Activated naive CD8-positive, alpha-beta T cell (primary cell): ENCODE results near the gene POU3F3.

ENCODE experiments used
- H3K27ac Mint-ChIP-seq: one replicate; pipeline ENCODE4 v1.8.0; 2021; ENCODE audit warnings: mixed read lengths
- H3K27me3 Mint-ChIP-seq: one replicate; pipeline ENCODE4 v1.8.0; 2021; ENCODE audit warnings: mixed read lengths
- H3K36me3 Mint-ChIP-seq: one replicate; pipeline ENCODE4 v1.8.0; 2021; ENCODE audit warnings: mixed read lengths
- H3K4me1 Mint-ChIP-seq: one replicate; pipeline ENCODE4 v1.8.0; 2021; ENCODE audit warnings: low read depth, mixed read lengths
- H3K4me3 Mint-ChIP-seq: one replicate; pipeline ENCODE4 v1.8.0; 2021; ENCODE audit warnings: mild to moderate bottlenecking, mixed read lengths
- H3K9me3 Mint-ChIP-seq: one replicate; pipeline ENCODE4 v1.8.0; 2021; ENCODE audit warnings: low read depth, mixed read lengths

The POU3F3 gene

DNA sequence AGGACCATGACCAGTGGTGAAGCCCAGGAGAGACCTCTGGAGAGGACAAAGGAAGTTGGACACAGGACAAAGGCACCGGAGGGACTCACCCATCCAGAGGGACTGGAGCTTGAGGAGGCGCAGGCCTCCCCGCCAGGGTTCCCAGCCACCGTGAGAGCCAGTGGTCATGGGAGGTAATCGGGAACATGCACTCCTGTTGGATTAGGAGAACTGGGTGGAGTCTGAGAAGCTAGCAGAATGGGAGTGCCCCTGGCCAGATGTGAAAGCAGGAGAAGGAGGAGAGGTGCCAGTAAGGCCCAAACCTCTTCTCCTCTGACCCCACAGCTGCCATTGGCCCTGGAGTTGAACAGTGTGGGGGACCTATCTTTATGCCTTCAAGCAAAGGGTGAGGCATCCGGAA, 20.3 kb downstream of the POU3F3 start:
- peaks cover 13% of the 10 kb centered on the region for H3K4me1 Mint-ChIP-seq
- no peaks in the 10 kb centered on the region for H3K9me3 Mint-ChIP-seq
- H3K36me3 Mint-ChIP-seq = no peaks in the 10 kb centered on the region
- no peak overlapping the region for H3K27ac Mint-ChIP-seq
- H3K27me3 Mint-ChIP-seq = peaks cover 45% of the 10 kb centered on the region
- no peak overlapping the region for H3K4me3 Mint-ChIP-seq

DNA sequence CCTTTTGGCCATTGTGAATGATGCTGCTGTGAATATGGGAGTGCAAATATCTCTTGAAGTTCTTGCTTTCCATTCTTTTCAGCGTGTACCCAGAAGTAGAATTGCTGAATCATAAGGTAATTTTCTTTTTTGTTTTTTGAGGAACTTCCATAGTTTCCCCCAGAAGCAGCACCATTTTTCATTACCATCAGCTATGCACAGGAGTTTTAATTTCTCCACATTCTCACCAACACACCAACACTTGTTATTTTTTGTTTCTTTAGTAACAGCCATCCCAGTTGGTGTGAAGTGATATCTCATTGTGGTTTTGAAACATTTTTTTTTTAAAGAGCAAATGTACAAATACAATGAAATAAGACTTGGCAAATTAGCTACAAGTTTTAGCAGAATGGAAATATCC, 21.3 kb downstream of the POU3F3 start:
- Mint-ChIP-seq H3K27ac (no peak overlapping the region), H3K36me3 (no peaks in the 10 kb centered on the region), H3K9me3 (no peaks in the 10 kb centered on the region)

DNA sequence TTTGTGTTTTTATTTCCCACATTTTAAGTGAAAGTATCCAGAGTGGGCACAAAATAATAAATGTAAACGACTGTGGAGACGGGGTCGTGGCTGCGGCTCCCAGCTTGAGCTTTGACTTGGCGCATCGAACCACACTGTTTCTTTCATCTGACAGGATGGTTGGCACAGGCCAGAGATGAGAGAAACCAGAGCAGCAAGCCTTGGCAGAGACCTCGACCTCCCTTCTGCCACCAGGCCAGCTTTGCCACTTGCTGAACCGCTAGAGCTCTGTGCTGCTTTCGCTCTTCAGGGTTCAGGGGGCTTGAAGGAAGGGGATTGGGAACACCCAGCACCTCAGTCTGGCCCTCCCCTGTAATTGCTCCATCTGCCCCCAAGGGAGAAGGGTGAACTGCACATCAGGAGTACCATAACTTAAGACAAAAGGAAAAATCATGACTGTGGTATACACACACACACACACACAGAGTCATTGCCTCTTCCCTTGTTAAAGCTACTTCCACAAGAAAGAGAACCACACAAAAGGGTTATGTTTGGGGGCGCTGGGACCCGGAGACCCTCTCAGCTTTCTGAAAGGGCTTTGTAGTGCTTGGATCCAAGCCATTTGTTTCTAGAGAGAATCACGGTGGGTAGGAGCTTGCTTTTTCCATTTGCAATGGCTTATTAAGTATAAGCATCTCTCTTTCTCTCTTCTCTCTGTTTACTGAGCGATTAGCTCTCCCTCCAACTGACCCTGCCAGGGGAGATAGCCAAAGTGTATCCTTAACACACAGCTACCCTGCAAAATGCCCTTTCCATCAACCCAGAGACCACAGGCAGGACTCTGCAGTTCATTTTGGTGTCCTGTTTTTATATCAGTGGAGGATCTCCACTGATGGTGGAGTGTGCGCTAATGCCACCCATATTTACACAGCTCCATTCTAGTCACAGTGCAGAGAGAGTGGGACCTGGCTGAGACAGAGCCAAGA, 23.0 kb downstream of the POU3F3 start:
- H3K27ac Mint-ChIP-seq = no peak overlapping the region
- H3K27me3 Mint-ChIP-seq = peaks cover 42% of the 10 kb centered on the region
- no peaks in the 10 kb centered on the region for H3K9me3 Mint-ChIP-seq
- H3K4me1 Mint-ChIP-seq = peaks cover 8% of the 10 kb centered on the region
- no peak overlapping the region for H3K4me3 Mint-ChIP-seq
- no peaks in the 10 kb centered on the region for H3K36me3 Mint-ChIP-seq

More for the DNA sequence above, 21.3 kb downstream of the POU3F3 start:
- peaks cover 45% of the 10 kb centered on the region for H3K27me3 Mint-ChIP-seq
- H3K4me3 Mint-ChIP-seq = no peak overlapping the region
- peaks cover 13% of the 10 kb centered on the region for H3K4me1 Mint-ChIP-seq

DNA sequence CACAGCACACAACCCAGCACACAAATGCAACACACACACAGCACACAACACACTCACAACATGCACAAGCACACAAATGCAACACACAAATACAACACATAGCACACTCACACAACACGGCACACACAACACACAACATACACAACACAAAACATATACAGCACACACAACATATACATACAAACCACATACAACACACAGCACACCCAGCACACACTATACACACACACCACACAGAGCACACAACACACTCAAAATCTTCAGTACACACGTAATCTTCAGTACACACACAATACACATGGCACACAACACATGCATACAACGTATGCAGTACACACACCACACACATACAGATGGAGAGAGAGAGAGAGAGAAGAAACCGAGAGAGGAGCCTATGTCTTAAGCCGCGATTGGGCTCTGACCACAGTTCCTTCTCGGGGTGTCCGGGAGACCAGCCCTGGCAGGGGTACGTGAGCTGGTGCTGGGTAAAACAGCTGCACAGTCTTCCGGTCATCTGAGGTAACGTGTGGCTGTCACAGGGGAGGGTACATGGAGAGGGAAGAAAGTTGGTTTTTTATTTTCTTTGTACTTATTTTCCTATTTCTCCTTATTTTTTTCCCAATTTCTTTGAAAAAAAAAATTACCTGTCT, 25.1 kb downstream of the POU3F3 start:
- peaks cover 40% of the 10 kb centered on the region for H3K27me3 Mint-ChIP-seq
- no peak overlapping the region for H3K27ac Mint-ChIP-seq
- no peaks in the 10 kb centered on the region for H3K36me3 Mint-ChIP-seq
- no peaks in the 10 kb centered on the region for H3K4me1 Mint-ChIP-seq
- no peak overlapping the region for H3K4me3 Mint-ChIP-seq
- H3K9me3 Mint-ChIP-seq = no peaks in the 10 kb centered on the region

DNA sequence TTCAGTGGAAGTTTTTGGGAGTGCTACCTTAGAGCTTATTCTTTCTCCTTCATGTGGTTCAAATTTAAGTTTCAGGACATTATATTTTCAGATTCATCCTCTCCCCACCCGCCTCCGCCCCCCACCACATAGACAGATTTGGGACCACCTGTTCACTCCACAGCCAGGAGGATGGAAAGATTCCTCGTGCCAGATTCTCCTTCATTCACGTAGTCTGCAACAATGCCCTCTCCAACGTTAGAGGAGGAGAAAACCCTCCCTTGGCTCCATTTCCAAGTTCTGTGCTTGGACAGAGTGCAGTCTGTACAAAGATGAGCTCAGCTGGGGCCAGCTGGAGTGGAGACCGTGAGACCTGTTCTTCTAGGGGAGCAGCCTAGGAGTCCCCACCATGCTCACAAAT, 26.2 kb downstream of the POU3F3 start:
- Mint-ChIP-seq H3K27ac (no peak overlapping the region), H3K36me3 (no peaks in the 10 kb centered on the region), H3K4me3 (no peak overlapping the region), H3K9me3 (no peaks in the 10 kb centered on the region), H3K27me3 (peaks cover 37% of the 10 kb centered on the region), H3K4me1 (no peaks in the 10 kb centered on the region)

DNA sequence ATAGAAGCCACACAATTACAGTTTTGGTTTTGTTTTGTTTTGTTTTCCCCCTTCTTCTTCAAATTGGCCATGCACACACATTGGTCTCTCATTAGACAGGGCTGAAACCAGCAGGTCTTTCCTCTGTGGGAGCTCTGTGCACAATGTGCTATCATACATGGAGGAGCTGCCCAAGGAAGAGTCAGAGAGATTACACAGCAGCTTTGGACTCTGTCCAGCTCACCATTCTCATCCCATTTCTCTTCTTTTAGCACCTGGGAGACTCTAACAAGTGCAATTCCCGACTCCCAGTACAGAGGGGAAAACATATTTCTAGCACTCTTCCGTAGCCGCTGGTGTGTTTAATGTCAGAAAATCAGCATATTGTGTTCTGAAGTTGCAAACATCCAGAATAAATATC, 29.4 kb downstream of the POU3F3 start:
- H3K4me1 Mint-ChIP-seq = peaks cover 6% of the 10 kb centered on the region

DNA sequence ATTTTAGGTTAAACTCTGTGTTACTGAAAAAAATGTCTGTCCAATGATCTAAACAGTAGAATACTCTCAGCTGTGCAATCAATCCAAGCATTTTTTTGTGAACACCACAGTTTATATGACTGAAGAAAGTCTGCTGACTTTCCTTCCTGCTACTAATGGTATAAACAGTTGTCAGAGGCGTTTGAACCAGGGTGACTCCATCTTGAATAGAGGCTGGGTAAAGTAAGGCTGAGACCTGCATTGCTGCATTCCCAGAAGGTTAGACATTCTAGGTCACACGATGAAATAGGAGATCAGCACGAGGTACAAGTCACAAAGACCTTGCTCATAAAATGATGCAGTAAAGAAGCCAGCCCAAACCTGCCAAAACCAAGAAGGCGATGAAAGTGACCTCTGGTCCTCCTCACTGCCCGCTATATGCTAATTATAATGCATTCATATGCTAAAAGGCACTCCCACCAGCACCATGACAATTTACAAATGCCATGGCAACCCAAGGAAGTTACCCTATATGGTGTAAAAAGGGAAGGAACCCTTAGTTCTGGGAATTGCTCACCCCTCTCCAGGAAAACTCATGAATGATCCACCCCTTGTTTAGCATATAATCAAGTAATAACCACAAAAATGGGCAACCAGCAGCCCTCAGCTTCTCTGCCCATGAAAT, 31.3 kb downstream of the POU3F3 start:
- Mint-ChIP-seq H3K27me3 (peaks cover 20% of the 10 kb centered on the region), H3K27ac (no peak overlapping the region), H3K9me3 (no peaks in the 10 kb centered on the region), H3K36me3 (no peaks in the 10 kb centered on the region), H3K4me1 (peaks cover 15% of the 10 kb centered on the region), H3K4me3 (no peak overlapping the region)

More for the DNA sequence above, 29.4 kb downstream of the POU3F3 start:
- Mint-ChIP-seq H3K27ac (no peak overlapping the region), H3K36me3 (no peaks in the 10 kb centered on the region), H3K4me3 (no peak overlapping the region), H3K9me3 (no peaks in the 10 kb centered on the region), H3K27me3 (peaks cover 24% of the 10 kb centered on the region)

DNA sequence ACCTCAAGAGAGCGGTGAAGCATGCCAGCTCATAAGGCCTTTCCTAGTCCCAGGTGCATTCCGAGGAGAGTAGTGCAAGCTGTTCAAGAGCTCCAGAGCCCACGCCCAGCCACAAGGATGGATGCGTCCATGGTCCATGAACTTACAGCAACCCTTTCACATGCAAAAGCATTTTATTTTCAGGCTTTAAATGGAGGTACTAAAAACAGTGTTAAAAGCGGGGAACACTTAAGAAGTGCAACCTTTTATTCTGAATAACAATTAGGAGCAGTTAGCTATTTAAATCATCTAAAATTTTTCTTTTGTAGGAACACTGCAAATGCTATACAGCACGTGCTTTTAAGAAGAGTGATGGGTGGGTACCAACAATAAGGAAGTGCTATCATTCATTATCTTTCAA, 33.8 kb downstream of the POU3F3 start:
- no peaks in the 10 kb centered on the region for H3K9me3 Mint-ChIP-seq
- peaks cover 15% of the 10 kb centered on the region for H3K4me1 Mint-ChIP-seq
- H3K4me3 Mint-ChIP-seq = no peak overlapping the region
- H3K27me3 Mint-ChIP-seq = peaks cover 8% of the 10 kb centered on the region
- H3K36me3 Mint-ChIP-seq = no peaks in the 10 kb centered on the region
- H3K27ac Mint-ChIP-seq = no peak overlapping the region

DNA sequence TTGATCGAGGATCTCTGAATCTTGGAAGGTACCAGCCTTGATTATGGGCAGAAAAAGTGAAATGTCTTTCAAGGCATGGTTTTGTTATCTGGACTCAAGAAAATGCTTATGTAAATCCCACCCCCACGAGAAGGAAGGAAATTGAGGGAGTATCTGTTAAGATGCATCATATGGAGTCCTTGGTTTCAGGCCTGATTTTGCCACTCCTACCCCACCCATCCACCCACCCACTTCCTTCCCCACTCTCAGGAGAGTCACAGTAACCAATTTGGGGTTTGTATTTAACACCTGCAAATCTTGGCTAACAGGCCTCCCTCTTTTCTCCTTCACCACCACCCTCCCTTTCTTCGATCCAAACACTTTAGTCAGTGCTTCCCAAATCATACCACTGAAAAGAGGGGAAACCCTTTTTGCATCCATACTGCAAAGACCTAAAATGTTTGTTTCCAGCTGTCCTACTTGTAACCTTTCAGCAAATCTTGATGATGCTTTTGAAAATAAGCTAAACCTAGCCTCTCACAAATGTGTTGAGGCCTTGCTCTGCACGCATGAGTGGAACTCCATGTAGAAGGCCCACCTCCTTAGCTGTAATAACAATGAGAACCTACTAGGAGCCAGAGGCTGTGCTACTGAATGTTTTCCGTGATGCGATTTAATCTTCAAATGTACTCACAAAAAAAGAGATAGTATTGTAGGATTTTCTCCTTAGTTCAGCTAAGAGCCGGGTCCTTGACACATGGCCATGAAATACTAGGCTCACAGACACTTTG, 34.8 kb downstream of the POU3F3 start:
- Mint-ChIP-seq H3K9me3 (no peaks in the 10 kb centered on the region), H3K27me3 (peaks cover under 1% of the 10 kb centered on the region), H3K4me3 (no peak overlapping the region), H3K4me1 (peaks cover 15% of the 10 kb centered on the region), H3K27ac (no peak overlapping the region), H3K36me3 (no peaks in the 10 kb centered on the region)

DNA sequence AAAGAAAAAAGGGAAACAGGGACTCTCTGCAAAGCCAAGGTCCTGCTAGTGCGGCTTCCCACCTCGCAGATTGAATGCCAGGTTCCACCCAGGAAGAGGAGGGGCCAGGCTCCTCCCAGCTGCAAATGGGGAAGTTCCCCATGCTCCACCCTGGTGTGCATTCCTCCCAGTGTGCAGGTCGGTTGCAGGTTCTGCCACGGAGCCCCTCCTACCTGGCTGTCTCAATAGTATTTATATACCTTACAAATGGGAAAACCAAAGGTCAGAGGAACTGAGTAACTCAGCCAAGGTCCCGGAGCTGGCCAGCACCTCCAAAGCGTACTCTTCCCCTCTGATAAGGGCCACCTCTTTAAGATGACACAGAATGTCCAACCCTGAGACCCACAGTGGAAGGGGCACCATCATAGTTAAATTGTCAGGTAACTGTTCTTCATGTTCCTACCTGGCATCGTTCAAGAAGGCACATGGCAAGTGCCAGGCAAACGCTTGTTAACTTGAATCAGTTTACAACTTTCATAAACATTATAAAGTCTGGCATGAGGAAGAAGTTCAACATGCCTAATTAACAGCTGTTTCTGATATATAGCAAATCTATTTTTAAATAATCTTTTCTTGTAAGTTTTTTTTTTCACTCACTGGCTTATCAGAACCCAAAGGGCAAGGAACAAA, 35.5 kb downstream of the POU3F3 start:
- H3K27ac Mint-ChIP-seq = no peak overlapping the region
- H3K4me3 Mint-ChIP-seq = no peak overlapping the region
- H3K4me1 Mint-ChIP-seq = peaks cover 15% of the 10 kb centered on the region
- H3K36me3 Mint-ChIP-seq = no peaks in the 10 kb centered on the region
- H3K27me3 Mint-ChIP-seq = peaks cover under 1% of the 10 kb centered on the region
- H3K9me3 Mint-ChIP-seq = no peaks in the 10 kb centered on the region

DNA sequence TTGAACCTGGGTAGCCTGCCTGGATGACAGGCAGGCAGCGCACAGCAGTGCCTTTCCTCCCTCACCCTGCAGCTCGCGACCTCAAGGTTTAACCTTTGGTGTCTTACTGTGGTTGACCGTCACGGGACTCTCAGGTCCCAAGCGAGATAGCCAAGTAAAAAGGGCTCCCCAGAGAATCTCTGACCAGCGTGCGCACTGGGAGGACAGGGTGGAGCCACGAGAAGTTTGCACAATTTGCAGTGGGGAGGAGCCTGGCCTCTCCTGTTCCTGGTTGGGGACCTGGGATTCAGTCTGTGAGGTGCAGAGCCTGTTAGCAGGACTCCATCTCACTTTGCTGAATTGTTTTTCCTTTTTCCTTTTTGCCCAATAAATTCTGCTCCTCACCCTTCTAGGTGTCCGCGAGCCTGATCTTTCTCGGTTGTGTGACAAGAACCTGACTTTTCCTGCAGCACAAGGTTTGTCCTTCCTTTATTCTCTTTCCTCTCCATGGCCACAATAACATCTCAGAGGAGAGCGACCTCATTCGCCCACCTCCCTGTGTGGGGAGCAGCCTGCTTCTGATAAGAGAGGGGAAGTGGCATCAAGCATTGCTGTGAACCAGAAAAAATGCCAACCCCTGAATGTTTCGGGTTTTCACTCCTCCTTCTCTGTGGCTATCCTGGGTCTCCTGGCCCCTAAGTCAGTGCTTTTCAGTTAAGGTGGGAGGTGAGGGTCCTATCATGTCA, 36.2 kb downstream of the POU3F3 start:
- Mint-ChIP-seq H3K27me3 (peaks cover 2% of the 10 kb centered on the region), H3K36me3 (no peaks in the 10 kb centered on the region), H3K9me3 (no peaks in the 10 kb centered on the region), H3K4me1 (peaks cover 15% of the 10 kb centered on the region), H3K27ac (no peak overlapping the region), H3K4me3 (no peak overlapping the region)

DNA sequence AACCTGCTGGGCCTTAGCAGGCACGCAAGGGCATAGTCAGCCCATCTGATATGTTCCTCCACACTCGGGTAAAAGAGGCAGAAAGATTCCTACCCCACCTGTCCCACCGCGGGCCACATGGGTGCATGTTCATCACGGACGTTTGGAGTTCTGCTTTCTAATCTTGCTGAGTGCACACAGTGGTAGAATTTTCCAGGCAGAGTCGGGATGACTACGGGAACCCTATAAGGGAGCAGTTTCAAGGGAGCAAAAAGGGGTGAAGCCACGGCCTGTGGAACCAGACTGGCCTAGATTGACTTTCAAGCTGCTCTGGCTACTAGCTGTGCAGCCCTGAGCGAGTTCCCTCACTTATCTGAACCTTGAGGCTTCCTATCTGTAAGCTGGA, 36.8 kb downstream of the POU3F3 start:
- Mint-ChIP-seq H3K36me3 (no peaks in the 10 kb centered on the region), H3K4me1 (peaks cover 15% of the 10 kb centered on the region), H3K4me3 (no peak overlapping the region), H3K9me3 (no peaks in the 10 kb centered on the region), H3K27ac (no peak overlapping the region), H3K27me3 (peaks cover 3% of the 10 kb centered on the region)

DNA sequence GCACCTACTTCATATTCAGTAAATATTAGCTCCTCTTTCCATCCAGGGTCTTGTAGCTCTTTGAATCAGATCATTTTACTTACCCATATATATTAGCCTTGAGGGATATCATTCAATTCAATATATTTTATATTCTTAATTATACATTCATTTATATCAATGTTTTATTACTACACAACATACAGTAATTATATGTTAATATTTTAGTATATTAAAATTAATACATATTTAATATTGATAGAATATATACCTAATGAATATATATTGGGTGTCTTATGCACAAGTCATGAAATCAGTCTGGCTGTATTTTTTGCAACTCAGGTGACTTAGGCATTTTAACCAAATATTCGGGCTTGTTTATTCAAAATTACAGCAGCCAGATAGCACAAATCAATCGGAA, 37.2 kb downstream of the POU3F3 start:
- Mint-ChIP-seq H3K36me3 (no peaks in the 10 kb centered on the region), H3K27me3 (peaks cover 3% of the 10 kb centered on the region), H3K4me1 (peaks cover 15% of the 10 kb centered on the region), H3K27ac (no peak overlapping the region), H3K9me3 (no peaks in the 10 kb centered on the region), H3K4me3 (no peak overlapping the region)

DNA sequence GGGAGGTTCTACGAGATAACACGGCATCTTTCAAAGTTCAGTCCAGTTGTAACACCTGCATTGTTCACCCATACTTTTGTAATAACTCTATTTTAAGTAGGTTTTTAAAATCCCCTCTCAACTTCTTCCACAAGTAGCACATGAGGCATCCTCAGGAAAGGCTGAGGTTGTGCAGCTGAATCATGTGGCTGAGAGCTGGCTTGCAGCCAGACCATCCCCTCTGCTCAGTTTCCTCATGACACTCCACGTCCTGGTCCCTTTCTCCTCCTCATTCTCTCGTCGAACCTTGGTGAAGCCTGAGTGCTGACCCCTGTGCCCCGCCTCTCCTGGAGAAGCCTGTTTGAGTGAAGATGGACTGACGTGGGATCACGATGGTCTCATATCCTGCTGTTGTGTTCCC, 42.5 kb downstream of the POU3F3 start:
- peaks cover 3% of the 10 kb centered on the region for H3K27me3 Mint-ChIP-seq
- H3K4me1 Mint-ChIP-seq = no peaks in the 10 kb centered on the region
- H3K4me3 Mint-ChIP-seq = no peak overlapping the region
- H3K36me3 Mint-ChIP-seq = no peaks in the 10 kb centered on the region
- H3K27ac Mint-ChIP-seq = no peak overlapping the region
- no peaks in the 10 kb centered on the region for H3K9me3 Mint-ChIP-seq
